GM12801 (cell line): ENCODE data around the gene CISH.

Experiments
- TF ChIP-seq, protein P1 (sequence below): IDR thresholded peaks from one replicate; pipeline ENCODE4 v1.5.1; 2011; ENCODE audit warnings: control low read depth; ENCODE audit not compliant: insufficient read length; ENCODE audit errors: extremely low read depth

CISH gene

DNA sequence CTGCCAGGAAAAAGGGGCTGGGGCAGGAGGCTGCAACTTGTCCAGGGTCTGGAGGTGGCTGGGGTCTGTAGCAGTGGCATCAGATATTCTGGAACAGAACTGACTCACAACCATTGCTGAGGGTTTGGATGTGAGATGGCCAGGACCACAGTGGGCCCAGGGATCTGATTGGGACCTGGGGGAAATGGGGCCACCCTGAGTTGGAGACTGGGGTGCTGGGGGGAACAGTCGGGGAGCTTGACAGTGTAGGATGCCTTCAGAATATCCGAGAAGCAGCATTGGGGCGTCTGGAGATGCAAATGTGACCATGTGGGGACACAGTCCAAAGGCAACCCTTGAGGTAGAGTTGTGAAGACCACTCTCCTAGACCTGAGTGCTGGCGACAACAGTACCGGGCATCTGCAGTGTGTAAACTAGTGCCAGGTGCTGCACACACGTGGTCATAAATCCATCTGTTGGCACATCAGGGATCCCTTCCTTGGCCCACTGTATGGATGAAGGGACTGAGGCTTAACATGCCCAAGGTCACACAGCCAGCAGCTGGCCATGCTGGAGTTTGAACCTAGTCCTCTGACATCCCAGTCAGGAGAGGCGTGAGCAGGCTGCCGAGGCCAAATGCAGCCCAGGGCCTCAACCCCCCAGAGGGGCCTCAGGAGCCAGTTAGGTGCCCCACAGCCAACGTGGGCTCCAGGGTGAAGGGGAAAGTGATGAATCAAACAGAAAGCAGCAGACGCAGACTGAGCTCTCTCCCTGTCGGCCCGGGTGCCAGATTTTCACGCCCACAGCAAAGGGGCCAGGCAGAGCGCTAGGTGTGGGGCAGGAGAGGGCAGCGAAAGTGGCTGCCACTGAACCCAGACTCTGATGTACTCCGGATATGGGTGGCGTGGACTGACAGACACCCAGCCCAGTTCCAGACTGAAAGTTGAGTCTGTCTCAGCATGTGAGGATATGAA, 23.5 kb downstream of the CISH start:
- TF ChIP-seq, protein P1, sequence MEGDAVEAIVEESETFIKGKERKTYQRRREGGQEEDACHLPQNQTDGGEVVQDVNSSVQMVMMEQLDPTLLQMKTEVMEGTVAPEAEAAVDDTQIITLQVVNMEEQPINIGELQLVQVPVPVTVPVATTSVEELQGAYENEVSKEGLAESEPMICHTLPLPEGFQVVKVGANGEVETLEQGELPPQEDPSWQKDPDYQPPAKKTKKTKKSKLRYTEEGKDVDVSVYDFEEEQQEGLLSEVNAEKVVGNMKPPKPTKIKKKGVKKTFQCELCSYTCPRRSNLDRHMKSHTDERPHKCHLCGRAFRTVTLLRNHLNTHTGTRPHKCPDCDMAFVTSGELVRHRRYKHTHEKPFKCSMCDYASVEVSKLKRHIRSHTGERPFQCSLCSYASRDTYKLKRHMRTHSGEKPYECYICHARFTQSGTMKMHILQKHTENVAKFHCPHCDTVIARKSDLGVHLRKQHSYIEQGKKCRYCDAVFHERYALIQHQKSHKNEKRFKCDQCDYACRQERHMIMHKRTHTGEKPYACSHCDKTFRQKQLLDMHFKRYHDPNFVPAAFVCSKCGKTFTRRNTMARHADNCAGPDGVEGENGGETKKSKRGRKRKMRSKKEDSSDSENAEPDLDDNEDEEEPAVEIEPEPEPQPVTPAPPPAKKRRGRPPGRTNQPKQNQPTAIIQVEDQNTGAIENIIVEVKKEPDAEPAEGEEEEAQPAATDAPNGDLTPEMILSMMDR: no peak

DNA sequence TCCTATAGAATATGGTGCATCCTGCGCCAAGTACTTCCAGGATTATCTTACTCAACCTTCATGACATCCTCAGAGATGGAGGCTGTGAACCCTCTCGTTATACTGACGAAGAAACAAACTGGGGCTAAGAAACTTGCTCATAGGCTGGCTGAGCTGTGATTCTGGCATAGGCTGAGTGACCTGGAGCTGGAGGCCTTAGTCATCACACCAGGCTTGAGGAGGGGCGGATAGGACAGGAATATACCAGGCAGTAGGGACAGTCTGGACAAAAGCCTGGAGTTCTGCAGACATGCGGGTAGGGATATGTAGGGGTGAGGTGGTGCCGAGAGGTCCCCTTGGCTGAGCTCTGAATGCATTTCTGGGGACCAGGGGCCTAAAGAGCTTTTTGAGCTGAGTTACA, 24.2 kb downstream of the CISH start:
- TF ChIP-seq, protein P1: no peak

DNA sequence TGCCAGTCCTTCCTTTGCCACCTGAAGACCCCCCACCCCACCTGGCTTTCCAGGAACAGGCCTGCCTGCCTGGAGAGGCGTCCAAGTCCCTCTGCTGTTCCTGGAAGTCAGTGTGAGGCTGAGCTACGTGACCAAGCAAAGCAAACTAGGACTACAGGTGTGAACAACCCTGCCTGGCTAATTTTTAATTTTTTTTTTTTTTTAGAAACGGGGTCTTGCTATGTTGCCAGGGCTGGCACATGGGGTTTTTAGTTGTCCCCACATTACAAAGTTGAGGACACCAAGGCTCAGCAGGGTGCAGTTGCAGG, 24.9 kb downstream of the CISH start:
- TF ChIP-seq, protein P1: no peak

DNA sequence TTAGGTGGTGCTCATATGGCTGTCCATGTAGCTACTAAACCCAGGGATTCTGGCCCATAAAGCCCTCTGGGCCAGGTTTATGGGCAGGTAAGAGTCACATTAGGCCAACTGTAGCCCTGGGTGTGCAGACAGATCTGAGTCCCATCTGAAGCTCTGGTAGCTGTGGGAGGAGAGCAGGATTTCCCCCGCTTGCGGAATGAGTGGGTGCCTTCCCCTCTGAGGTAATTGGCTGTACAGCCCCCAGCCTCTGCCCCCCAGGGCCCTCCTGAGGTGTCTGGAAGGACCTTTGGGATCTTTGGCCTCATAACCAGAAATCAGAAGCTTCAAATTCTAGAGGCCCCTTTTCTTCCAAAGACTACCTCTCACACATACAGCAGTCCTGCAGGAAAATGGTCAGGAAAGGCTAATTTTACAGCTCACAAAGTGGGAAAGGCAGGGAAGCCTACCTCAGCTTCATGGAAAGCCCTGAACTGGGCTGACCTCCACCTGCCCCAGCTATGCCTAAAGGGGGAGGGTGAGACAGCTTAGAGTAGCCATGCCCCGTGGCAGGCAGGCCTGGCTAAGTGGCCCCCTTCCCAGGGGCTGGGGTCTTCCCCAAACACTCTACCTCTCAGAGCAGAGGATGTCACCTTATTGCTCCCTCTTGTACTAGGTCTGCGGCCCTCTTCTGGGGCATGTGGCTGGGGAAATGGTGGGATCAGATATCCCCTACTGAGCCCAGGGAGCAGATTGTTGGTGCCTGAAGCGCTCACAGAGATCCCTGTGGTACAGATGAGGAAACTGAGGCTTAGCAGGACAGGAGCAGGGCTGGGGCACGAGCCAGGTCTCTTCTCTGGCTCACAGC, 25.4 kb downstream of the CISH start:
- TF ChIP-seq, protein P1: no peak

DNA sequence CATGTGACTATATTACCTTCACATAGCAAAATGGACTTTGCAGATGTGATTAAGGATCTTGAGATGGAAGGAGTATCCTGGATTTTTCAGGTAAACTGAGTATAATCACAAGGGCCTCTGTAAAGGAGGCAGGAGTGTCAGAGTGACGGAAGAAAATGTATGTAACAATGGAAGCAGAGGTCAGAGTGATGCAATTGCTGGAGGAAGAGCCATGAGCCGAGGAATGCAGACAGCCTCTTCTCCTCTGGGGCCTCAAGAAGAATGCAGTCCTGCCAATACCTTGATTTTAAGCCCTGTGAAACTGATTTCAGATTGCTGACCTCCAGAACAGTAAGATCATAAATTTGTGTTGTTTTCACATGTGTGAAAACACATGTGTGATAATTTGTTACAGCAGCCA, 27.2 kb downstream of the CISH start:
- TF ChIP-seq, protein P1: no peak

DNA sequence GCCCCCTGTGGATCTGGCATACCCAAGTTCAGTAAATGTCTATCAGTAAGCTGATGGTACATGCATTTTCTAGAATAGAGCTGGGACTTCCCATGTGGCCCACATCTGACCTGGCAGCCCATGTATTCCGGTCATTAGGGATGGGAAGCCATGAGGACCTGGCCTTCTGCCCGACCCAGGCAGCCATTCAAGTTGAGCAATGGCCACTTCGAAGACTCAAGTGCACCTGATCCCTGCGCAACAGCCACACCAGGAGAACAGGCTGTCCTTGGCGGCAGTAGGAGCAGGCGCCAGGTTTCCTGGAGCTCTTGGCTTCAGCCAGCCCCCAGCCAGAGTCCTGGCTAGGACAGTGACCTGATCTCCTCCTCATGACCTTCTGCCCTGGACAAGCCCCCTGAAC, 27.7 kb downstream of the CISH start:
- TF ChIP-seq, protein P1: no peak

DNA sequence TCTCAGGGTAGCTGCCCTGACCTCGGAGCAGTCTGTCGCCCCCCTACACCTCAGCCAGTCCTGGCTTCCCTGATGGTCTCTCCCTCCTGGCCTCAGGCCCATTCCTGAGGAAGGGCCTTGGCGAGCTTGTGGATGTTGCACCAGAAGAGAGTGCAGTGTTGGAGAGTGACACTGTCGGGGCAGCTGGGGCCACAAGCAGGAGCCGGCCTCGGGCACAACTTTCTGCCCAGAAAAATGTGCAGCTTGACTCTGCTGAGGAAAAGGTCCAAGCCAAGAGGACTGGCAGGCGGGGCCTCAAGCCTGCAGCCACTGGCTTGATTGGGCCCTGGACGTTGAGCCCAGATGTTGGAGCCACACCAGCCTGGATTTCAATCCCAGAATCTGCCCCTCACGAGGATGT, 29.5 kb downstream of the CISH start:
- TF ChIP-seq, protein P1: no peak
